K562 (cell line): Measurements from ENCODE around the gene RHOC. TPM values are rescaled to one million over a fixed set of nuclear protein-coding genes. Genes with fewer than 3 reads are reported as not detected.

Experiments used
- BHLHE40 ChIP-seq: IDR thresholded peaks from 2 replicates; pipeline ENCODE4 v1.6.1; 2011; ENCODE audit warnings: low read length, improper control_type of control experiment
- CHAMP1 ChIP-seq: fragments of 450-650 bp; IDR thresholded peaks from 2 replicates; pipeline ENCODE4 v1.6.1; 2016; ENCODE audit warnings: mild to moderate bottlenecking
- CHCHD3 ChIP-seq: fragments of 250-450 bp; sonication (Bioruptor Pico); IDR thresholded peaks from 2 replicates; pipeline ENCODE4 v2.1.2; 2022; ENCODE audit warnings: mild to moderate bottlenecking
- CHD1 ChIP-seq: fragments of 200-600 bp; sonication (generic); IDR thresholded peaks from one replicate; pipeline ENCODE4 v1.6.1; 2012; ENCODE audit warnings: mild to moderate bottlenecking, moderate library complexity, low read length, inconsistent platforms
- CREB5 ChIP-seq: fragments of 250-450 bp; sonication (Bioruptor Pico); IDR thresholded peaks from 2 replicates; pipeline ENCODE4 v1.5.0; 2020; ENCODE audit warnings: mild to moderate bottlenecking
- ELF4 ChIP-seq: fragments of 450-650 bp; formaldehyde crosslinking; IDR thresholded peaks from 2 replicates; pipeline ENCODE4 v1.4.0; 2022; ENCODE audit warnings: missing genetic modification characterization
- FOXJ2 ChIP-seq: fragments of 200-800 bp; sonication (Bioruptor generic); IDR thresholded peaks from 2 replicates; pipeline ENCODE4 v1.6.1; 2016; ENCODE audit warnings: missing genetic modification characterization, missing compliant biosample characterization
- HCFC1 ChIP-seq: IDR thresholded peaks from 2 replicates; pipeline ENCODE4 v1.6.1; 2012; ENCODE audit warnings: low read depth, low read length, improper control_type of control experiment
- HDGF ChIP-seq: fragments of 450-650 bp; IDR thresholded peaks from 2 replicates; pipeline ENCODE4 v1.6.1; 2016
- MLX ChIP-seq, 2 experiments: fragments of 450-650 bp in 1 of 2; sonication (generic) in 1 of 2; formaldehyde crosslinking; conservative IDR thresholded peaks; 2 replicates each; pipeline versions ENCODE4 v1.4.0 to v1.8.1; 2020 to 2022; ENCODE audit warnings: mild to moderate bottlenecking in 1 of 2, missing genetic modification reagents in 1 of 2
- MTF1 ChIP-seq: fragments of 250-450 bp; sonication (Bioruptor Pico); IDR thresholded peaks from 2 replicates; pipeline ENCODE4 v1.9.0; 2021; ENCODE audit warnings: moderate library complexity, mild to moderate bottlenecking, inconsistent platforms, borderline replicate concordance
- THAP7 ChIP-seq: fragments of 250-450 bp; sonication (Bioruptor Pico); IDR thresholded peaks from 2 replicates; pipeline ENCODE4 v1.5.0; 2021
- TSC22D4 ChIP-seq: fragments of 450-650 bp; IDR thresholded peaks from 2 replicates; pipeline ENCODE4 v1.6.1; 2016; ENCODE audit warnings: missing genetic modification characterization, missing biosample characterization, control low read depth
- USF1 ChIP-seq: sonication (generic); formaldehyde crosslinking; IDR thresholded peaks from 2 replicates; pipeline ENCODE4 v1.9.0; 2022; ENCODE audit warnings: mild to moderate bottlenecking, missing genetic modification reagents
- ZC3H4 ChIP-seq: sonication (generic); formaldehyde crosslinking; IDR thresholded peaks from 2 replicates; pipeline ENCODE4 v1.9.0; 2021; ENCODE audit warnings: missing genetic modification reagents, borderline replicate concordance
- ZNF280A ChIP-seq: fragments of 450-650 bp; IDR thresholded peaks from 2 replicates; pipeline ENCODE4 v1.6.1; 2018; ENCODE audit warnings: mild to moderate bottlenecking, low read depth; ENCODE audit not compliant: partially characterized antibody
- ZNF347 ChIP-seq: fragments of 450-650 bp; formaldehyde crosslinking; IDR thresholded peaks from 2 replicates; pipeline ENCODE4 v1.4.0; 2020; ENCODE audit warnings: low read depth, mild to moderate bottlenecking, moderate library complexity
- ZNF512 ChIP-seq: IDR thresholded peaks from 2 replicates; pipeline ENCODE4 v1.6.1; 2016; ENCODE audit warnings: missing genetic modification characterization, missing compliant biosample characterization
- ZNF717 ChIP-seq: fragments of 250-450 bp; sonication (Bioruptor Pico); IDR thresholded peaks from 2 replicates; pipeline ENCODE4 v1.5.0; 2021
- polyA plus RNA-seq, 8 experiments: library from polyadenylated mRNA; depleted of rRNA in 4 of 8; stranded (reverse) in 5 of 8; unstranded in 3 of 8; fragments of >200 nt; fragmentation: Nextera tagmentation in 2 of 8; fragmentation: Illumina TruSeq in 1 of 8; extraction: Ambion mirVana in 2 of 8; extraction: Trizol in 1 of 8; gene quantifications; 2 replicates each; pipeline versions ENCODE4 v1.2.1 to v1.2.3, GENCODE V29; 2011 to 2014; ENCODE audit warnings: inconsistent platforms in 1 of 8, missing spikeins in 1 of 8
- total RNA-seq, 7 experiments: library from RNA; depleted of rRNA in 6 of 7; stranded (reverse); fragments of >200 nt in 6 of 7; fragmentation: Illumina TruSeq in 2 of 7; extraction: Trizol in 2 of 7; gene quantifications; 2 replicates each; pipeline versions ENCODE4 v1.2.1 to v1.2.3, GENCODE V29; 2011 to 2021; ENCODE audit warnings: low replicate concordance in 1 of 7

RHOC gene
- total and polyA plus RNA-seq, 9 of the 15 experiments (the other 6 are each of a cell fraction or from before 2014, with no cell fraction given), result 35.2 to 364 (median 204) TPM

GRCh38 chr1:112707221-112708001, 484 bp upstream of the RHOC start (continued):
- TF ChIP-seq MLX (CRISPR knock-in tag; conservative IDR thresholded peaks at IDR 0.05) (no peak), CHCHD3 (CRISPR knock-in tag) (no peak), MTF1 (CRISPR knock-in tag) (no peak), ZNF280A (no peak), ZNF512 (tag) (no peak), BHLHE40 (peak; percentile 44; the same call in 1 of the 2 replicates), CHD1 (no peak), ELF4 (CRISPR knock-in tag) (no peak), CREB5 (CRISPR knock-in tag) (no peak), ZNF347 (CRISPR knock-in tag) (no peak), ZNF717 (no peak), ZC3H4 (no peak), TSC22D4 (tag) (no peak), USF1 (no peak), CHAMP1 (no peak), FOXJ2 (no peak), HCFC1 (peak; percentile 39; the same call in 1 of the 2 replicates), HDGF (no peak), THAP7 (CRISPR knock-in tag) (no peak)
